Sigmoid colon (tissue), 7 donors: ENCODE results near the gene KIF3C. TPM values are rescaled to one million over a fixed set of nuclear protein-coding genes. Genes with fewer than 3 reads are reported as not detected.
A peak's percentile ranks its signal among the peaks of the same experiment; 100 is the strongest.

ENCODE experiments used
- DNase-seq: peaks from one replicate; pipeline ENCODE4 v3.0.0-alpha.2; 2019
- H3K27ac ChIP-seq, 4 donors: fragments of 200-600 bp; sonication (generic); one replicate each; pipeline ENCODE4 v1.5.1; 2016 to 2019; ENCODE audit warnings: mild to moderate bottlenecking in 1 of 4
- H3K27me3 ChIP-seq, 3 donors: fragments of 200-600 bp; sonication (generic); one replicate each; pipeline ENCODE4 v1.5.1; 2019; ENCODE audit warnings: mild to moderate bottlenecking in 1 of 3
- H3K36me3 ChIP-seq, 4 donors: fragments of 200-600 bp; sonication (generic); one replicate each; pipeline ENCODE4 v1.5.1; 2016 to 2019
- H3K4me1 ChIP-seq, 4 donors: fragments of 200-600 bp; sonication (generic); one replicate each; pipeline ENCODE4 v1.5.1; 2017 to 2019
- H3K4me3 ChIP-seq, 4 donors: fragments of 200-600 bp; sonication (generic); one replicate each; pipeline ENCODE4 v1.5.1; 2017 to 2019; ENCODE audit warnings: mild to moderate bottlenecking in 2 of 4, moderate library complexity in 1 of 4
- H3K9me3 ChIP-seq, 4 donors: fragments of 200-600 bp in 3 of 4; sonication (generic) in 3 of 4; one replicate each; pipeline versions ENCODE4 v1.5.1 to v1.6.1; 2013 to 2019
- EP300 ChIP-seq, 4 donors: sonication (generic); formaldehyde crosslinking; IDR thresholded peaks; one replicate each; pipeline ENCODE4 v1.6.1; 2017; ENCODE audit warnings: antibody characterized with exemption in 4 of 4
- POLR2A ChIP-seq, 2 donors: fragments of 450-650 bp; IDR thresholded peaks; one replicate each; pipeline ENCODE4 v1.6.1; 2016; ENCODE audit warnings: antibody characterized with exemption in 2 of 2, mild to moderate bottlenecking in 2 of 2, moderate library complexity in 2 of 2
- POLR2AphosphoS5 ChIP-seq, 4 donors: sonication (generic); formaldehyde crosslinking; IDR thresholded peaks; one replicate each; pipeline ENCODE4 v1.6.1; 2017; ENCODE audit warnings: antibody characterized with exemption in 4 of 4
- WGBS, 2 donors: extraction: QIAGEN DNeasy Blood & Tissue Kit; methylation state at CpG; one replicate each; pipeline ENCODE4 v1.1.7; 2013; 5-methylcytosine and 5-hydroxymethylcytosine counted together
- intact Hi-C: fragments of 100-400 bp; cut with DNase I; formaldehyde crosslinking; loops from one replicate; pipeline ENCODE4 v1.15.1; 2023
- polyA plus RNA-seq, 3 donors: library from polyadenylated mRNA; stranded (reverse); fragments of 200-250 nt; gene quantifications; one replicate each; pipeline ENCODE4 v1.2.3, GENCODE V29; 2013
- total RNA-seq, 4 donors: library from RNA; depleted of rRNA; stranded (reverse); fragments of >200 nt; gene quantifications; one replicate each; pipeline ENCODE4 v1.1.0, GENCODE V29; 2016
- TF ChIP-seq, protein P1 (sequence below), 4 experiments: fragments of 450-650 bp in 3 of 4; fragments of 200-600 bp in 1 of 4; IDR thresholded peaks; one replicate each; pipeline ENCODE4 v1.5.1; 2016 to 2019; ENCODE audit warnings: antibody characterized with exemption in 4 of 4, mild to moderate bottlenecking in 3 of 4, moderate library complexity in 2 of 4
- donor health status: healthy with polysubstance abuse.
- donor health status: Bipolar disorder and iron deficiency.
- donor health status: healthy.

KIF3C gene
- total and polyA plus RNA-seq, 7 donors, result 0.69 to 12.5 (median 5.7) TPM

GRCh38 chr2:25957743-25958142, 24.6 kb downstream of the KIF3C start:
- no peaks in the 10 kb centered on the region for H3K27me3 ChIP-seq
- no peak overlapping the region for H3K27ac ChIP-seq
- no peak for DNase-seq
- H3K9me3 ChIP-seq, result no peaks in the 10 kb centered on the region
- peaks cover 0 to 9% (median 0%) of the 10 kb centered on the region in 4 donors for H3K36me3 ChIP-seq
- H3K4me3 ChIP-seq, result no peak overlapping the region
- TF ChIP-seq EP300 (IDR thresholded peaks at IDR 0.05) (no peak), POLR2AphosphoS5 (IDR thresholded peaks at IDR 0.05) (no peak), POLR2A (IDR thresholded peaks at IDR 0.05) (no peak)
- TF ChIP-seq, protein P1, sequence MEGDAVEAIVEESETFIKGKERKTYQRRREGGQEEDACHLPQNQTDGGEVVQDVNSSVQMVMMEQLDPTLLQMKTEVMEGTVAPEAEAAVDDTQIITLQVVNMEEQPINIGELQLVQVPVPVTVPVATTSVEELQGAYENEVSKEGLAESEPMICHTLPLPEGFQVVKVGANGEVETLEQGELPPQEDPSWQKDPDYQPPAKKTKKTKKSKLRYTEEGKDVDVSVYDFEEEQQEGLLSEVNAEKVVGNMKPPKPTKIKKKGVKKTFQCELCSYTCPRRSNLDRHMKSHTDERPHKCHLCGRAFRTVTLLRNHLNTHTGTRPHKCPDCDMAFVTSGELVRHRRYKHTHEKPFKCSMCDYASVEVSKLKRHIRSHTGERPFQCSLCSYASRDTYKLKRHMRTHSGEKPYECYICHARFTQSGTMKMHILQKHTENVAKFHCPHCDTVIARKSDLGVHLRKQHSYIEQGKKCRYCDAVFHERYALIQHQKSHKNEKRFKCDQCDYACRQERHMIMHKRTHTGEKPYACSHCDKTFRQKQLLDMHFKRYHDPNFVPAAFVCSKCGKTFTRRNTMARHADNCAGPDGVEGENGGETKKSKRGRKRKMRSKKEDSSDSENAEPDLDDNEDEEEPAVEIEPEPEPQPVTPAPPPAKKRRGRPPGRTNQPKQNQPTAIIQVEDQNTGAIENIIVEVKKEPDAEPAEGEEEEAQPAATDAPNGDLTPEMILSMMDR (IDR thresholded peaks at IDR 0.05), result no peak
- 93 to 94% methylated on average over 10 of the region's 10 CpGs for WGBS, 2 donors
- intact Hi-C loops, result no loop called here
- H3K4me1 ChIP-seq, result no peaks in the 10 kb centered on the region

- no peak for TF ChIP-seq POLR2A (IDR thresholded peaks at IDR 0.05)
- Histone ChIP-seq H3K27me3 (no peaks in the 10 kb centered on the region), H3K27ac (no peak overlapping the region), H3K4me1 (peaks cover 0 to 4% (median 0%) of the 10 kb centered on the region in 4 donors), H3K36me3 (peaks cover 0 to 9% (median 0%) of the 10 kb centered on the region in 4 donors), H3K4me3 (no peak overlapping the region), H3K9me3 (no peaks in the 10 kb centered on the region)
- no peak for DNase-seq
- 82 to 92% methylated on average over 7 of the region's 7 CpGs for WGBS, 2 donors
- intact Hi-C loops, result no loop called here
These were observed 26.3 kb downstream of the KIF3C start for GRCh38 chr2:25955869-25956535.

- TF ChIP-seq POLR2AphosphoS5 (IDR thresholded peaks at IDR 0.05) (no peak), EP300 (IDR thresholded peaks at IDR 0.05) (no peak), POLR2A (IDR thresholded peaks at IDR 0.05) (no peak)
- TF ChIP-seq, protein P1 (IDR thresholded peaks at IDR 0.05), result no peak
- 86 to 91% methylated on average over 7 of the region's 7 CpGs for WGBS, 2 donors
These were observed 27.3 kb downstream of the KIF3C start for GRCh38 chr2:25955036-25955435.

DNA sequence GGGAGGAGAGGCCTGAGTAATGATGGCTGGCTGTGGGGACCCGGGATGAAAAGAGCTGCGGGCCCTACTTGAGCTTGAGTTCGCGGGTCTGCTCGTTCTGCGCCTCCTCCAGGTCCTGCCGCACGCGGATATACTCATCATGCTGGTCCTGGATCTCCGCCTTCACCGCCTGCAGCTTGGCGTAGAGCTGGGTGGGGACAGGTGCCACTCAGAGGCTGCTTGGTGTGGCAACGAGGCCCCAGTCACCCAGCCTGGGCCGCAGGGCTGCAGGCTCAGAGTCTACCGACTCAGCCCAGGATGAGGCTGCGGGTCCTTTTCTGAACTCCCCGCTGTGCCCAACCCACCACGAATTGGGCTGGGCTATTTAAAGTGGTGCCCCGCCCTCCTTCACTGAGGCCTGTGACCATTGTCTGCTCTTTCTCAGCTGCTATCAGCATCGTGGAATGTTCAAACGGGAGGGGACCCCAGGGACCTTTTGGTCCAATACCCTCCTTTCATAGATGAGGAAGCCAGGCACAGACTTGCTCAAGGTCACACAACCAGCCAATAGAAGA, 28.0 kb downstream of the KIF3C start:
- H3K4me1 ChIP-seq, result peaks cover 0 to 4% (median 0%) of the 10 kb centered on the region in 4 donors
- H3K9me3 ChIP-seq, result no peaks in the 10 kb centered on the region
- WGBS, 2 donors, result 81 to 87% methylated on average over 21 of the region's 21 CpGs
- no peak overlapping the region for H3K27ac ChIP-seq
- DNase-seq, result no peak
- no peaks in the 10 kb centered on the region for H3K27me3 ChIP-seq
- no peak overlapping the region for H3K4me3 ChIP-seq
- H3K36me3 ChIP-seq, result peaks cover 0 to 9% (median 0%) of the 10 kb centered on the region in 4 donors
- intact Hi-C loops, result no loop called here
- TF ChIP-seq POLR2A (IDR thresholded peaks at IDR 0.05) (no peak), POLR2AphosphoS5 (IDR thresholded peaks at IDR 0.05) (no peak), EP300 (IDR thresholded peaks at IDR 0.05) (no peak)
- TF ChIP-seq, protein P1 (IDR thresholded peaks at IDR 0.05), result no peak

More at GRCh38 chr2:25955036-25955435, 27.3 kb downstream of the KIF3C start:
- no peak for DNase-seq
- no peaks in the 10 kb centered on the region for H3K9me3 ChIP-seq
- H3K36me3 ChIP-seq, result peaks cover 0 to 9% (median 0%) of the 10 kb centered on the region in 4 donors
- H3K4me3 ChIP-seq, result no peak overlapping the region
- H3K27me3 ChIP-seq, result no peaks in the 10 kb centered on the region
- intact Hi-C loops, result no loop called here
- peaks cover 0 to 4% (median 0%) of the 10 kb centered on the region in 4 donors for H3K4me1 ChIP-seq
- no peak overlapping the region for H3K27ac ChIP-seq

GRCh38 chr2:25951071-25951547, 31.2 kb downstream of the KIF3C start:
- intact Hi-C loops, result loop anchor here (1.0 to 2.0 kb wide), 3 partner anchors 82 to 380 kb away; no protein-coding TSS in a partner anchor
- no peak for TF ChIP-seq EP300 (IDR thresholded peaks at IDR 0.05)
- TF ChIP-seq POLR2AphosphoS5 (IDR thresholded peaks at IDR 0.05), result no peak
- TF ChIP-seq, protein P1 (IDR thresholded peaks at IDR 0.05), result peak; percentile 79 to 89 (median 88)
- no peak for TF ChIP-seq POLR2A (IDR thresholded peaks at IDR 0.05)
- WGBS, 2 donors, result 14 to 39% methylated on average over 11 of the region's 11 CpGs
- peaks cover 0 to 4% (median 0%) of the 10 kb centered on the region in 4 donors for H3K4me1 ChIP-seq
- H3K27ac ChIP-seq, result peak overlapping the region in 3 of 4 donors; percentile 10 to 46 (median 39)
- no peak overlapping the region for H3K4me3 ChIP-seq
- DNase-seq, result peak; percentile 90
- H3K9me3 ChIP-seq, result no peaks in the 10 kb centered on the region
- no peaks in the 10 kb centered on the region for H3K27me3 ChIP-seq
- peaks cover 0 to 11% (median 0%) of the 10 kb centered on the region in 4 donors for H3K36me3 ChIP-seq
